ENCODE data around the gene SORCS2.
"Not testable (repeated sequence)": the region's sequence is repeated elsewhere in the genome, so short reads cannot be mapped to it uniquely, and the experiment has no call there.

The SORCS2 gene

GRCh38 chr4:7161721-7162214 is 30.6 kb upstream of the SORCS2 start:
- no peak overlapping the region for H3K27ac ChIP-seq (ENCODE audit: low read depth, low read length)
- 89% methylated on average over 6 of the region's 6 CpGs for WGBS
- no peaks in the 10 kb centered on the region for H3K27me3 ChIP-seq (ENCODE audit: insufficient read depth, low read length)
- no peak overlapping the region for H3K4me3 ChIP-seq (ENCODE audit: low read length)
- H3K9ac ChIP-seq (ENCODE audit: low read depth, low read length): no peak overlapping the region
- no peaks in the 10 kb centered on the region for H3K4me1 ChIP-seq (ENCODE audit: insufficient read depth, low read length)
- no peaks in the 10 kb centered on the region for H3K9me3 ChIP-seq (ENCODE audit: insufficient read depth, low read depth, low read length)
- H3K36me3 ChIP-seq (ENCODE audit: insufficient read depth, low read length): no peaks in the 10 kb centered on the region

- WGBS: 93% methylated on average over 28 of the region's 28 CpGs
- not testable (repeated sequence) for H3K4me3 ChIP-seq (ENCODE audit: low read length); H3K27me3 ChIP-seq (ENCODE audit: insufficient read depth, low read length); H3K27ac ChIP-seq (ENCODE audit: low read depth, low read length); H3K36me3 ChIP-seq (ENCODE audit: insufficient read depth, low read length); H3K9me3 ChIP-seq (ENCODE audit: insufficient read depth, low read depth, low read length); H3K4me1 ChIP-seq (ENCODE audit: insufficient read depth, low read length); H3K9ac ChIP-seq (ENCODE audit: low read depth, low read length)
These were observed 27.1 kb upstream of the SORCS2 start for GRCh38 chr4:7165056-7165873.

DNA sequence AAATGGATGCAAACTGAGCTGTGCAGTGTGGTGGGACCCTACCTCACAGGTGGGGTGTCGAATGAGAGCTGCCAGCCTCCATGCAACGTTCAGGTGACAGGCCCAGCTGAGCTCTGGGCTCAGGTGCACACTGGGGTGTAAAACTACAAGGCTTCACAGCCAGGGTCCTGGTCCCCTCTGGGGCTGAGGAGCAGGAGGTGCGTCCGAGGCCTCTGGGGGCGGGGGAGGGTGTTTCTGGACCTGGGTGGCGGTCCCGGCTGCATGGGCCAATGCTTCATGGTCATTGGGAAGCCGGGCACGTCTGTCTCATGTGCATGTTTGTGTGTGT is 26.5 kb upstream of the SORCS2 start:
- no peak overlapping the region for H3K4me3 ChIP-seq (ENCODE audit: low read length)
- no peaks in the 10 kb centered on the region for H3K4me1 ChIP-seq (ENCODE audit: insufficient read depth, low read length)
- no peaks in the 10 kb centered on the region for H3K27me3 ChIP-seq (ENCODE audit: insufficient read depth, low read length)
- no peaks in the 10 kb centered on the region for H3K36me3 ChIP-seq (ENCODE audit: insufficient read depth, low read length)
- 92% methylated on average over 9 of the region's 9 CpGs for WGBS
- H3K9ac ChIP-seq (ENCODE audit: low read depth, low read length): no peak overlapping the region
- H3K9me3 ChIP-seq (ENCODE audit: insufficient read depth, low read depth, low read length): no peaks in the 10 kb centered on the region
- no peak overlapping the region for H3K27ac ChIP-seq (ENCODE audit: low read depth, low read length)

DNA sequence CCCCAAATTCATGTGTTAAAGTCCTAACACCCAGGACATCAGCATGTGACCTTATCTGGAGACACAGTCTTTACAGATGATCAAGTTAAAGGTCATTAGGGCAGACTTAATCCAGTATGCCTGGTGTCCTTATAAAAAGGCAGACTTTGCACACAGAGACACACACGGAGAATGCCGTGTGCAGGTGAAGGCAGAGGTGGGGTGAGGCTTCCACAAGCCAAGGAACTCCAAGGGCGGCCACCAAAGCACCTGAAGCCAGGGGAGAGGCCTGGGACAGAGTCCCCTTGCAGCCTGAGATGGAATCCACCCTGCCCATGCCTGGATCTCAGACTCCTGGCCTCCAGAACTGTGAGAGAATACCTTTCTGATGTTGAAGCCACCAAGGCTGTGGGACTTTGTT is 26.1 kb upstream of the SORCS2 start:
- no peak overlapping the region for H3K4me3 ChIP-seq (ENCODE audit: low read length)
- no peak overlapping the region for H3K9ac ChIP-seq (ENCODE audit: low read depth, low read length)
- no peaks in the 10 kb centered on the region for H3K9me3 ChIP-seq (ENCODE audit: insufficient read depth, low read depth, low read length)
- 94% methylated on average over 3 of the region's 3 CpGs for WGBS
- no peak overlapping the region for H3K27ac ChIP-seq (ENCODE audit: low read depth, low read length)
- no peaks in the 10 kb centered on the region for H3K4me1 ChIP-seq (ENCODE audit: insufficient read depth, low read length)
- no peaks in the 10 kb centered on the region for H3K36me3 ChIP-seq (ENCODE audit: insufficient read depth, low read length)
- no peaks in the 10 kb centered on the region for H3K27me3 ChIP-seq (ENCODE audit: insufficient read depth, low read length)

- WGBS: 89% methylated on average over 17 of the region's 17 CpGs
- no peaks in the 10 kb centered on the region for H3K4me1 ChIP-seq (ENCODE audit: insufficient read depth, low read length)
- no peaks in the 10 kb centered on the region for H3K27me3 ChIP-seq (ENCODE audit: insufficient read depth, low read length)
These were observed 25.2 kb upstream of the SORCS2 start for GRCh38 chr4:7166981-7167700.

DNA sequence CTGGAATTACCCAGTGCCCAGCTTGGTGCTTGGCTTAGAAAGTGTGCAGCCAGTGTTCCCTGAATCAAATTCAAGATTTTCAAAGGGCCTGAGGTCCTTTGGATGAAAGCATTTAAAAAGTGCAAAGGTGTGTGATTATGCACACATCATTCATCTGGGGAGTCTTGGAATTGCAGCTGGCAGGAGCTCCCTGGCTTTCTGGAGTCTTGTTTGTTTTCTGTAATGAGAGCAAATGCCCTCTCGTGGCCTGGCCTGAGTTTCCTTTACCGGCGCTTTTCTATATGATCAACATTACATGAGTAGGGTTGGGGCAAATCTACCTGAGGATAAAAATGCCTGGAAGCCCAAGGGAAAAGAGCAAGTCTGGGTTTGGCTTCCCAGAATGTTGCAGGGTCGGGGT is 24.6 kb upstream of the SORCS2 start:
- no peak overlapping the region for H3K27ac ChIP-seq (ENCODE audit: low read depth, low read length)
- H3K9me3 ChIP-seq (ENCODE audit: insufficient read depth, low read depth, low read length): no peaks in the 10 kb centered on the region
- H3K36me3 ChIP-seq (ENCODE audit: insufficient read depth, low read length): no peaks in the 10 kb centered on the region
- H3K27me3 ChIP-seq (ENCODE audit: insufficient read depth, low read length): no peaks in the 10 kb centered on the region
- WGBS: 93% methylated on average over 4 of the region's 4 CpGs
- H3K4me3 ChIP-seq (ENCODE audit: low read length): no peak overlapping the region
- H3K4me1 ChIP-seq (ENCODE audit: insufficient read depth, low read length): no peaks in the 10 kb centered on the region
- H3K9ac ChIP-seq (ENCODE audit: low read depth, low read length): no peak overlapping the region

More at GRCh38 chr4:7166981-7167700, 25.2 kb upstream of the SORCS2 start:
- no peaks in the 10 kb centered on the region for H3K36me3 ChIP-seq (ENCODE audit: insufficient read depth, low read length)
- H3K27ac ChIP-seq (ENCODE audit: low read depth, low read length): no peak overlapping the region
- no peaks in the 10 kb centered on the region for H3K9me3 ChIP-seq (ENCODE audit: insufficient read depth, low read depth, low read length)
- no peak overlapping the region for H3K9ac ChIP-seq (ENCODE audit: low read depth, low read length)
- no peak overlapping the region for H3K4me3 ChIP-seq (ENCODE audit: low read length)

DNA sequence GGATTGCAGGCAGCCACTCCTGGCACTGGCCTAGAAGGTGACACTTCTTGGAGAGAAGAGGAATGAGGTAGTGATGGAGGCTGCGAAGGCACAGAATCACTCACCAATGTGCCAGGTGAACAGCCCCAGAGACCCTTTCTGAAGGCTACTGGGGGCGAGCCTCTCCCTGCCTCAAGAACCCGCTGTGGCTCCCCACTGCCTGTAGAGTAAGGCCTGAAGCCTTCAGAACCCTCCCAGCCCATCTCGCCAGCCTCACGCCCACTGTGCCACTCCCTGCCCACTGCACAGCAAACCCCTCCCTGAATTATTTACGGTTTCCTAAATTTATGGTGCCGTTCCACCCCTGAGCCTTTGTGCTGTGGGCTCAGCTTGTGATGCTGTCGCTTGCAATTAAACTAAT is 24.2 kb upstream of the SORCS2 start:
- H3K9me3 ChIP-seq (ENCODE audit: insufficient read depth, low read depth, low read length): no peaks in the 10 kb centered on the region
- no peak overlapping the region for H3K4me3 ChIP-seq (ENCODE audit: low read length)
- no peaks in the 10 kb centered on the region for H3K4me1 ChIP-seq (ENCODE audit: insufficient read depth, low read length)
- no peak overlapping the region for H3K9ac ChIP-seq (ENCODE audit: low read depth, low read length)
- H3K27me3 ChIP-seq (ENCODE audit: insufficient read depth, low read length): no peaks in the 10 kb centered on the region
- WGBS: 95% methylated on average over 8 of the region's 8 CpGs
- no peaks in the 10 kb centered on the region for H3K36me3 ChIP-seq (ENCODE audit: insufficient read depth, low read length)
- H3K27ac ChIP-seq (ENCODE audit: low read depth, low read length): no peak overlapping the region

- no peak overlapping the region for H3K27ac ChIP-seq (ENCODE audit: low read depth, low read length)
- H3K36me3 ChIP-seq (ENCODE audit: insufficient read depth, low read length): no peaks in the 10 kb centered on the region
- H3K4me3 ChIP-seq (ENCODE audit: low read length): no peak overlapping the region
- H3K9ac ChIP-seq (ENCODE audit: low read depth, low read length): no peak overlapping the region
- H3K27me3 ChIP-seq (ENCODE audit: insufficient read depth, low read length): no peaks in the 10 kb centered on the region
- no peaks in the 10 kb centered on the region for H3K4me1 ChIP-seq (ENCODE audit: insufficient read depth, low read length)
- no peaks in the 10 kb centered on the region for H3K9me3 ChIP-seq (ENCODE audit: insufficient read depth, low read depth, low read length)
- WGBS: 93% methylated on average over 7 of the region's 7 CpGs
These were observed 23.2 kb upstream of the SORCS2 start for GRCh38 chr4:7169134-7169533.

- H3K4me3 ChIP-seq (ENCODE audit: low read length): no peak overlapping the region
- H3K4me1 ChIP-seq (ENCODE audit: insufficient read depth, low read length): no peaks in the 10 kb centered on the region
- no peak overlapping the region for H3K27ac ChIP-seq (ENCODE audit: low read depth, low read length)
- H3K27me3 ChIP-seq (ENCODE audit: insufficient read depth, low read length): no peaks in the 10 kb centered on the region
- H3K36me3 ChIP-seq (ENCODE audit: insufficient read depth, low read length): no peaks in the 10 kb centered on the region
- WGBS: 87% methylated on average over 3 of the region's 3 CpGs
- no peaks in the 10 kb centered on the region for H3K9me3 ChIP-seq (ENCODE audit: insufficient read depth, low read depth, low read length)
- H3K9ac ChIP-seq (ENCODE audit: low read depth, low read length): no peak overlapping the region
These were observed 22.3 kb upstream of the SORCS2 start for GRCh38 chr4:7170012-7170411.

GRCh38 chr4:7171191-7171900 is 21.0 kb upstream of the SORCS2 start:
- Histone ChIP-seq H3K36me3 (ENCODE audit: insufficient read depth, low read length) (no peaks in the 10 kb centered on the region), H3K9ac (ENCODE audit: low read depth, low read length) (no peak overlapping the region), H3K27ac (ENCODE audit: low read depth, low read length) (no peak overlapping the region), H3K4me3 (ENCODE audit: low read length) (no peak overlapping the region), H3K9me3 (ENCODE audit: insufficient read depth, low read depth, low read length) (no peaks in the 10 kb centered on the region), H3K27me3 (ENCODE audit: insufficient read depth, low read length) (no peaks in the 10 kb centered on the region), H3K4me1 (ENCODE audit: insufficient read depth, low read length) (no peaks in the 10 kb centered on the region)
- WGBS: 79% methylated on average over 4 of the region's 4 CpGs

- no peaks in the 10 kb centered on the region for H3K27me3 ChIP-seq (ENCODE audit: insufficient read depth, low read length)
These were observed 19.8 kb upstream of the SORCS2 start for GRCh38 chr4:7172508-7172907.

More at GRCh38 chr4:7172508-7172907, 19.8 kb upstream of the SORCS2 start:
- Histone ChIP-seq H3K9ac (ENCODE audit: low read depth, low read length) (no peak overlapping the region), H3K36me3 (ENCODE audit: insufficient read depth, low read length) (no peaks in the 10 kb centered on the region), H3K9me3 (ENCODE audit: insufficient read depth, low read depth, low read length) (no peaks in the 10 kb centered on the region), H3K4me3 (ENCODE audit: low read length) (no peak overlapping the region), H3K27ac (ENCODE audit: low read depth, low read length) (no peak overlapping the region), H3K4me1 (ENCODE audit: insufficient read depth, low read length) (no peaks in the 10 kb centered on the region)
- WGBS: 95% methylated on average over 6 of the region's 6 CpGs

All from HUES64 (cell line).